ENCODE measurements around the gene ARPC2. TPM values are rescaled to one million over a fixed set of nuclear protein-coding genes. Genes with fewer than 3 reads are reported as not detected.
A peak's percentile ranks its signal among the peaks of the same experiment; 100 is the strongest.

ARPC2 gene
- total and polyA plus RNA-seq, 2 of the 13 experiments (the other 11 are each of a cell fraction or from before 2014, with no cell fraction given): 168 to 303 TPM

DNA sequence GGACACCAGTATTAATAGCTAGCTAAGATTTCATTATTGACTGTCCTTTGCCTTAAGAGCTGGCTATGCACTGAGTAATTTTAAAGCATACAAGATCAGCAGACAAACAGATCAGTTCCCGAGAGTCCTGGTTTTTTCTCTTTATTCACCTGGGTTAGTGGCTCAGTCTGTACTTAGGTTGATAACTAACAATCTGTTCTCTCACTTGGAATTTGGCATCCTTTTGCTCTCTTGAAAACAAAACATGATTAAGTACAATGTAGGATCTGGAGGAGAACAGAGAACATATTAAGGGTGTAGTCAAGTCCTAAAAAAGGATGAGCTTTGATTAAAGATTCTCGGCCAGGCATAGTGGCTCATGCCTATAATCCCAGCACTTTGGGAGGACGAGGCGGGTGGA lies 16.6 kb downstream of the ARPC2 start:
- Histone ChIP-seq H3K4me3 (replicated peaks in 1 of 3; ENCODE audit: insufficient read depth in 1 of 3, low read depth in 2 of 3, low read length in 3 of 3) (no peak overlapping the region), H3K4me1 (ENCODE audit: insufficient read depth, low read length) (peaks cover 49% of the 10 kb centered on the region), H2AFZ (ENCODE audit: low read length) (no peak overlapping the region), H3K9me3 (ENCODE audit: low read length) (no peaks in the 10 kb centered on the region), H3K36me3 (replicated peaks in 1 of 2; ENCODE audit: control insufficient read depth in 1 of 2, insufficient read depth in 2 of 2, low read length in 2 of 2) (peaks cover 37 to 90% of the 10 kb centered on the region in 2 experiments), H3K27ac (ENCODE audit: extremely low read length, insufficient read depth, low read length) (no peak overlapping the region), H3K79me2 (ENCODE audit: insufficient read depth, low read length) (no peaks in the 10 kb centered on the region), H3K27me3 (ENCODE audit: control insufficient read depth in 1 of 2, insufficient read depth in 2 of 2, low read length in 2 of 2) (no peaks in the 10 kb centered on the region), H3K9ac (ENCODE audit: insufficient read depth, low read depth, low read length) (no peak overlapping the region), H4K20me1 (ENCODE audit: insufficient read depth, low read length) (no peaks in the 10 kb centered on the region), H3K4me2 (ENCODE audit: low read depth, low read length) (no peak overlapping the region)
- ChIA-PET CTCF (ENCODE audit: low intra/inter-chr PET ratio, low total read pairs) (no interaction called here), POLR2A (no interaction called here)
- DNase-seq (ENCODE audit: low spot score) (no peak), ATAC-seq (no peak), FAIRE-seq (no peak)
- BruUV-seq (replicated peaks): no TSS peak
- no peak for TF ChIP-seq CENPT (CRISPR knock-in tag; IDR thresholded peaks at IDR 0.05; ENCODE audit: low read depth)
- no peak for TF ChIP-seq NCOA1 (CRISPR knock-in tag; IDR thresholded peaks at IDR 0.05)
- TF ChIP-seq NFE2 (CRISPR knock-in tag; IDR thresholded peaks at IDR 0.05): no peak
- no peak for TF ChIP-seq PAF1 (CRISPR knock-in tag; IDR thresholded peaks at IDR 0.05)
- no peak for TF ChIP-seq ZNF260 (CRISPR knock-in tag; IDR thresholded peaks at IDR 0.05; ENCODE audit: borderline replicate concordance, low read depth)
- intact Hi-C loops (cut with micrococcal nuclease; ENCODE audit: unreplicated experiment) (no loop called here), in situ Hi-C loops (cut with HindIII; ENCODE audit: extremely low pct_ligation_motif_present, low pct_unique_long_range_greater_than_20kb) (no loop called here)
- 95% methylated on average over 4 of the region's 4 CpGs for WGBS (ENCODE audit: low lambda C conversion rate)

DNA sequence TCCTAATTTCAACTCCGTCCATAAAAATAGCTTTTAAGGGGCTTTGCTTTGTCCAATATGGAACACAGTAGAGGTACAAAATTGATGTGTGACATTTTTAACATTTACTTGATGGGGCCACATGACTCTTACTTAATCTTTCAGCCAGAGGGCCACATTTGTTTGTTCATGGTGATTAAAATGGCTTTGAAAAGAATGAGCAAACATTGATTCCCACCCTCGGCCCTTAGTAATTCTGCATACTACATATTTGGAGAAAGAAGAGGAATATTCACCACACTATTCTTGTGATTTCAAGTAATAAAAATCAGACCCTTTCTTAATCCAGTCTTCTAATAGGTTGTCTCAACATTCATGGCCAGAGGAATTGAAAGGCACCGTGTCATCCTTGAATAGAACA lies 17.5 kb downstream of the ARPC2 start:
- DNase-seq (ENCODE audit: low spot score) (no peak), FAIRE-seq (no peak), ATAC-seq (no peak)
- Histone ChIP-seq H3K79me2 (ENCODE audit: insufficient read depth, low read length) (no peaks in the 10 kb centered on the region), H3K9me3 (ENCODE audit: low read length) (no peaks in the 10 kb centered on the region), H3K4me2 (ENCODE audit: low read depth, low read length) (no peak overlapping the region), H3K4me3 (replicated peaks in 1 of 3; ENCODE audit: insufficient read depth in 1 of 3, low read depth in 2 of 3, low read length in 3 of 3) (no peak overlapping the region), H3K9ac (ENCODE audit: insufficient read depth, low read depth, low read length) (no peak overlapping the region), H2AFZ (ENCODE audit: low read length) (no peak overlapping the region), H3K4me1 (ENCODE audit: insufficient read depth, low read length) (peaks cover 44% of the 10 kb centered on the region), H3K27ac (ENCODE audit: extremely low read length, insufficient read depth, low read length) (no peak overlapping the region), H3K36me3 (replicated peaks in 1 of 2; ENCODE audit: control insufficient read depth in 1 of 2, insufficient read depth in 2 of 2, low read length in 2 of 2) (peaks cover 42 to 91% of the 10 kb centered on the region in 2 experiments), H3K27me3 (ENCODE audit: control insufficient read depth in 1 of 2, insufficient read depth in 2 of 2, low read length in 2 of 2) (no peaks in the 10 kb centered on the region), H4K20me1 (ENCODE audit: insufficient read depth, low read length) (no peaks in the 10 kb centered on the region)
- intact Hi-C loops (cut with micrococcal nuclease; ENCODE audit: unreplicated experiment): no loop called here
- BruUV-seq (replicated peaks): TSS peak; percentile 21
- 53% methylated on average over 3 of the region's 3 CpGs for WGBS (ENCODE audit: low lambda C conversion rate)
- CTCF ChIA-PET (ENCODE audit: low intra/inter-chr PET ratio, low total read pairs): no interaction called here
- in situ Hi-C loops (cut with HindIII; ENCODE audit: extremely low pct_ligation_motif_present, low pct_unique_long_range_greater_than_20kb): no loop called here
- POLR2A ChIA-PET: no interaction called here
- TF ChIP-seq ZEB1 (IDR thresholded peaks at IDR 0.05; ENCODE audit: insufficient replicate concordance, low read depth) (no peak), NPAS2 (CRISPR knock-in tag; IDR thresholded peaks at IDR 0.05; ENCODE audit: borderline replicate concordance) (no peak), MBNL3 (CRISPR knock-in tag; conservative IDR thresholded peaks at IDR 0.05) (no peak), HDAC2 (CRISPR knock-in tag; IDR thresholded peaks at IDR 0.05) (no peak), ZNF607 (CRISPR knock-in tag; IDR thresholded peaks at IDR 0.05; ENCODE audit: borderline replicate concordance) (no peak), BHLHE40 (IDR thresholded peaks at IDR 0.05; ENCODE audit: low read length) (no peak)
- TF ChIP-seq, protein P1, sequence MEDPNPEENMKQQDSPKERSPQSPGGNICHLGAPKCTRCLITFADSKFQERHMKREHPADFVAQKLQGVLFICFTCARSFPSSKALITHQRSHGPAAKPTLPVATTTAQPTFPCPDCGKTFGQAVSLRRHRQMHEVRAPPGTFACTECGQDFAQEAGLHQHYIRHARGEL (CRISPR knock-in tag; IDR thresholded peaks at IDR 0.05): no peak
